ENCODE results near the gene MGMT.

MGMT gene

DNA sequence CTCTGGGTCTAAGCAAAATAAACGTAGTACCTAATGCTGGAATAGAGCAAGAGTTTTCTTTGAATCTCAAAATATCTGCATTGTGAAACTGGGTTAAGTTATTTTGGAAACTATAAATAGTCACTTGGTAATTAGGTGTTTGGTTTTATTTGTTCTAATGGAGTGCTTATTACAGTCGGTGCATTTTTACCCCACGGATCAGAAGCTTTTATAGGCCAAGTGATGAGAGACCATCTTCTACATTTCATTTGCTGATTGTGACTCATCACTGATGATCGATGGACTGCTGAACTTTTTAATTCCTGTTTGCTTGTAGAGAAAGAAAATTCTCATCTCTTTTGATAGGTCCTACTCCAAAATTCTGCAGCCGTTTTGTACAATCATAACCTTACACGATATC, 28.2 kb downstream of the MGMT start:
- no peak for DNase-seq (ENCODE audit: low read depth)

- no peak for DNase-seq (ENCODE audit: low read depth)
Observed at GRCh38 chr10:129495698-129496097, 28.7 kb downstream of the MGMT start.

- DNase-seq (ENCODE audit: low read depth): no peak
Observed at GRCh38 chr10:129497013-129497412, 30.0 kb downstream of the MGMT start.

DNA sequence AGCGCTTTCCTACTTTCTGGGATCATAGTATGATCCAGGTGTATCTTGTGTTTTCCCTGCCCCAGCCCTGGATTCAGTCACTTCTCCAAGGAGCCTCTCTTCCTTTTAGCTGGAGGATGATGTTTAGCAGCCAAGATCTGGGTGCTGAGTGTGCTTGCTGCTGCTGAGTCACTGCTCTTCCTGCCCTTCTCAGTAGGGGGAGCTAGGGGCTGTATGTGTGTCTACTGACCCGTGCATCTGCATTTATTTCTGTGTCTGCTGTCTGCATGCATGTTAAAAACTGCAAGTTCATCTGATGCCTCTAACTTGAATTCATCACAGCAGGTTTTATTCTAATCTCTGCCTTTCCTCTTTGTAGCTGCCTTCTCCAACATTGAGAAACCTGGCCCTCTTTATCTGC, 31.6 kb downstream of the MGMT start:
- DNase-seq (ENCODE audit: low read depth): no peak

GRCh38 chr10:129500617-129501339, 33.7 kb downstream of the MGMT start:
- DNase-seq (ENCODE audit: low read depth): no peak

GRCh38 chr10:129501652-129502436, 34.8 kb downstream of the MGMT start:
- DNase-seq (ENCODE audit: low read depth): no peak

GRCh38 chr10:129502448-129502847, 35.4 kb downstream of the MGMT start:
- DNase-seq (ENCODE audit: low read depth): no peak

- DNase-seq (ENCODE audit: low read depth): no peak
Observed at GRCh38 chr10:129505500-129506075, 38.5 kb downstream of the MGMT start.

- DNase-seq (ENCODE audit: low read depth): no peak
Observed at GRCh38 chr10:129506101-129506797, 39.2 kb downstream of the MGMT start.

DNA sequence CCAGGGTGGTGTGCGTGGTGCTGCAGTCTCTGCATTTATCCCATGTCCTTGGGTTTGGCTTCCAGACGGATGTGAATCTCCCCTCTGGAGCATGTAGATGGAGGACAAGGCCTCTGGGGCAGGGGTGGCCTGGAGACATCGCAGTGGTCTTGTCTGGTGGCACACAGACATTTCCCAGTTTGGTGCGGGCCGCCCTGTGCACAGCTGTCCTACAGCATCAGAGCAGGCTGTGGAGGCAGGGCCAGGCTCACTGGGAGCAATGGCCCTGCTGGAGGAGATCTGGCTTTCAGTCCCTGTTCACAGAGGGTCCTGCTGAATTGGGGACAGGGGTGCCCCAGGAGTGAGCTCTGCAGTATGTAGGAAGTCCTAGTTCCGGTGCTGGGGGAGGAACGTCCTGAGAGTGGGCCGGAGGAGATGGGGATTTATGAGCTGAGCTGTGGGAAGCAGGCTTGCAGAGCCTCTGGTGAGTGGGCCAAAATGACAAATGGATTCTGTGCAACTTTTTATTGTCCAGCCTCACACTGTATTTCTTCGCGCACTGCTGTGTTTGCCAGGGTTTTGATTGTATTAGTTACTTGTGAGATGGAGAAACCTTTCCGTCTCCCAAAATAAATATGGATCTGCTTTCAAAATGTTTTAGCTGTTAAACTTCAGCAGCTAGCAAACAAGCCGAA, 40.3 kb downstream of the MGMT start:
- DNase-seq (ENCODE audit: low read depth): no peak

- no peak for DNase-seq (ENCODE audit: low read depth)
Observed at GRCh38 chr10:129509155-129509554, 42.1 kb downstream of the MGMT start.

- DNase-seq (ENCODE audit: low read depth): no peak
Observed at GRCh38 chr10:129509835-129510234, 42.8 kb downstream of the MGMT start.

DNA sequence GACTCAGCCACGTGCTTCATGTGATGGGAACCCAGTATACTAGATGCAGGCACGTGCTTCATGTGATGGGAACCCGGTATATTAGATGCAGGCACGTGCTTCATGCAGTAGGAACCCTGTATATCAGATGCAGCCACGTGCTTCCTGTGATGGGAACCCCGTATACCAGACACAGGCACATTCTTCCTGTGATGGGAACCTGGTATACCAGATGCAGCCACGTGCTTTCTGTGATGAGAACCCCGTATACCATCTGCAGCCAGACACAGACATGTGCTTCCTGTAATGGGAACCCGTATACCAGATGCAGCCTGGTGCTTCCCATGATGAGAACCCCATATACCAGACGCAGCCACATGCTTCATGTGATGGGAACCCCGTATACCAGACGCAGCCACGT, 44.0 kb downstream of the MGMT start:
- DNase-seq (ENCODE audit: low read depth): no peak

GRCh38 chr10:129511758-129512157, 44.7 kb downstream of the MGMT start:
- DNase-seq (ENCODE audit: low read depth): no peak

- no peak for DNase-seq (ENCODE audit: low read depth)
Observed at GRCh38 chr10:129513312-129513711, 46.3 kb downstream of the MGMT start.

- DNase-seq (ENCODE audit: low read depth): no peak
Observed at GRCh38 chr10:129514568-129515451, 47.8 kb downstream of the MGMT start.

GRCh38 chr10:129516846-129517679, 50.0 kb downstream of the MGMT start:
- no peak for DNase-seq (ENCODE audit: low read depth)

GRCh38 chr10:129517680-129518057, 50.6 kb downstream of the MGMT start:
- no peak for DNase-seq (ENCODE audit: low read depth)

GRCh38 chr10:129518793-129519192, 51.8 kb downstream of the MGMT start:
- no peak for DNase-seq (ENCODE audit: low read depth)

- DNase-seq (ENCODE audit: low read depth): no peak
Observed at GRCh38 chr10:129520440-129521080, 53.5 kb downstream of the MGMT start.
